ENCODE results near the gene SURF1. TPM values are rescaled to one million over a fixed set of nuclear protein-coding genes. Genes with fewer than 3 reads are reported as not detected.

SURF1 gene
- total RNA-seq, 1 donor from 2014 or later = 44.5 TPM

DNA sequence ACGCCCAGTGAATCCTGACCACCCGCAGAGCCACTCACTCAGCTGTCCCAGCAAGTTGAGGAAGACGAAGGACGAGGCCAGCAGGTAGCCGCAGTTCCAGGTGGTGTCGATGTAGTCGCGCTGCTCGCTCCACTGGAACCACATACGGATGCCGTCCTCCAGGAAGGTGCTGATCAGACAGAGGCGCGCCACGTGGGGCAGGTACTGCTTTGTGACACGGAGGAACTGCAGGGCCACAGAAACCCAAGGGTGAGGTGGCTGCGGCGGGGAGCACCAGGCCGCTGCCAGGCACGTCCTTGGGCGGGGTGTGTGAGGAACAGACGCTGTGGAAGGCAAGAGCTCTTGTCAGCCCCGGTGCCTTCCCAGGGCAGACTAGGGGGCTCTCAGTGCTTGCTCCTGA, 10.9 kb upstream of the SURF1 start:
- Histone ChIP-seq H3K27me3 (ENCODE audit: control insufficient read depth, insufficient read depth, low read length) (no peaks in the 10 kb centered on the region), H3K36me3 (ENCODE audit: control insufficient read depth, insufficient read depth, low read length) (peaks cover 34% of the 10 kb centered on the region), H3K4me3 (ENCODE audit: low read depth, low read length) (no peak overlapping the region)
- no peak for FAIRE-seq
- no peak for DNase-seq (ENCODE audit: low read depth)
- TF ChIP-seq CTCF (IDR thresholded peaks at IDR 0.05; ENCODE audit: insufficient read depth, low read length, severe bottlenecking) = no peak

GRCh38 chr9:133366435-133366834, 10.1 kb upstream of the SURF1 start:
- H3K4me3 ChIP-seq (ENCODE audit: low read depth, low read length) = no peak overlapping the region
- DNase-seq (ENCODE audit: low read depth) (no peak), FAIRE-seq (no peak)
- H3K27me3 ChIP-seq (ENCODE audit: control insufficient read depth, insufficient read depth, low read length) = no peaks in the 10 kb centered on the region
- peaks cover 34% of the 10 kb centered on the region for H3K36me3 ChIP-seq (ENCODE audit: control insufficient read depth, insufficient read depth, low read length)
- TF ChIP-seq CTCF (IDR thresholded peaks at IDR 0.05; ENCODE audit: insufficient read depth, low read length, severe bottlenecking) = no peak

DNA sequence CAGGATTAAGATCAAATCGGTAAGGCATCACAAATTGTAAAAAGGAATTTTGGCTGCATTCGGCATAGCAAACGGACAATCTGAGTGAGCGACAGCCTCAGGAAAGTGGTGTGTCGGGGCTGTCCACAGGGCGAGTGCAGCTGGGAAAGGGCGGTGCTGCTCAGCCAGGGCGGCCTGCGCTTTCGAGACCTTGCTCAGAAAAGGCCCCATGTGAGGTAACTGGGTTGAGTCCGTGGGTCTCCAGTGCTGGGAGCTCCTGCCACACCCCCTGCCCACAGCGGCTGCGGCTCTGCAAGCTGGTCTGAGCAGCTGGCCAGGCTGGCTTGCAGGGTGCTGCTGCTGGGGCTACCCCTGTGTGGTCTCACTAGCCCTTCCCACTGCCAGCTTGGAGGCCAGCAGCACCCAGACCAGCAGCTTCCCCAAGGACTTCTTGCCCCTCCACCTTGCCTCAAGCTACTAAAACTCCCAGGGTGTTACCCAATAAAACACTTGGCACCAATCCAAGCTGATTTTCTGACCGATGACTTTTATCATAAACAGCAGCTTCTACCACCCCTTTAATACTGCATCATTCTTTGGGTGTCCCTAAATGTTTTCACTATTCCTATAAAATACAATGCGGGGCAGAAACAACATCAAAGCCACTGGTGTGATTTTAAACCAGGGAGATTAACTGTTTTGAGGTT, 6.2 kb upstream of the SURF1 start:
- FAIRE-seq (no peak), DNase-seq (ENCODE audit: low read depth) (no peak)
- Histone ChIP-seq H3K4me3 (ENCODE audit: low read depth, low read length) (no peak overlapping the region), H3K27me3 (ENCODE audit: control insufficient read depth, insufficient read depth, low read length) (no peaks in the 10 kb centered on the region), H3K36me3 (ENCODE audit: control insufficient read depth, insufficient read depth, low read length) (peaks cover 32% of the 10 kb centered on the region)
- no peak for TF ChIP-seq CTCF (IDR thresholded peaks at IDR 0.05; ENCODE audit: insufficient read depth, low read length, severe bottlenecking)

DNA sequence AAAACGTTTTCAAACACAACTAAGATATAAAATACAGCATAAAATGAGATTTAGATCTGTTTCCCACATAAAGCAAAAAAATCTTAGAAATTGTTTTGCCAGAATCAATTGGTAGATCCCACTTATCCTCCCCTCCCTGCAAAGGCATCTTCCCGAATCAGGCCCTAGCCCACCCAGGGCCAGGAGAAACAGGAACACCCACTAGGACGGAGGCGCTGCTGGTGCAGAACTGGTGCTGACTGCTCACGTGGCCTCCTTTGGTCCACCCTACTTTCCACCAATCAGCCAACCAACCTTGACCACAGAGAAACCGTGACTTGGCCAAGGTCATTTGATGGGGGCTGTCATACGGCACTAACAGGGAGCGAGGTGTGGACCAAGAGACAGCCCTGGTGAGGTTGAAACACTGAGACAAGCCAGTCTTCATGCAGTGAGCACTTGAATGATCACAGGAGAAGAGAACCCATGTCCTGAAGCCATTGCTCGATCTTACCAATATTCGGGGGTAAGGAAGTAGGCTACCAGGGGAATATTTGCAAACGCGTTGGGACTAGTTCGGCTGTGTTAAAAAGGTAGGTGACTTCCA, 5.3 kb upstream of the SURF1 start:
- TF ChIP-seq CTCF (IDR thresholded peaks at IDR 0.05; ENCODE audit: insufficient read depth, low read length, severe bottlenecking) = no peak
- no peak for DNase-seq (ENCODE audit: low read depth)
- no peak overlapping the region for H3K4me3 ChIP-seq (ENCODE audit: low read depth, low read length)
- H3K27me3 ChIP-seq (ENCODE audit: control insufficient read depth, insufficient read depth, low read length) = no peaks in the 10 kb centered on the region
- FAIRE-seq = peak; percentile 58
- peaks cover 24% of the 10 kb centered on the region for H3K36me3 ChIP-seq (ENCODE audit: control insufficient read depth, insufficient read depth, low read length)

DNA sequence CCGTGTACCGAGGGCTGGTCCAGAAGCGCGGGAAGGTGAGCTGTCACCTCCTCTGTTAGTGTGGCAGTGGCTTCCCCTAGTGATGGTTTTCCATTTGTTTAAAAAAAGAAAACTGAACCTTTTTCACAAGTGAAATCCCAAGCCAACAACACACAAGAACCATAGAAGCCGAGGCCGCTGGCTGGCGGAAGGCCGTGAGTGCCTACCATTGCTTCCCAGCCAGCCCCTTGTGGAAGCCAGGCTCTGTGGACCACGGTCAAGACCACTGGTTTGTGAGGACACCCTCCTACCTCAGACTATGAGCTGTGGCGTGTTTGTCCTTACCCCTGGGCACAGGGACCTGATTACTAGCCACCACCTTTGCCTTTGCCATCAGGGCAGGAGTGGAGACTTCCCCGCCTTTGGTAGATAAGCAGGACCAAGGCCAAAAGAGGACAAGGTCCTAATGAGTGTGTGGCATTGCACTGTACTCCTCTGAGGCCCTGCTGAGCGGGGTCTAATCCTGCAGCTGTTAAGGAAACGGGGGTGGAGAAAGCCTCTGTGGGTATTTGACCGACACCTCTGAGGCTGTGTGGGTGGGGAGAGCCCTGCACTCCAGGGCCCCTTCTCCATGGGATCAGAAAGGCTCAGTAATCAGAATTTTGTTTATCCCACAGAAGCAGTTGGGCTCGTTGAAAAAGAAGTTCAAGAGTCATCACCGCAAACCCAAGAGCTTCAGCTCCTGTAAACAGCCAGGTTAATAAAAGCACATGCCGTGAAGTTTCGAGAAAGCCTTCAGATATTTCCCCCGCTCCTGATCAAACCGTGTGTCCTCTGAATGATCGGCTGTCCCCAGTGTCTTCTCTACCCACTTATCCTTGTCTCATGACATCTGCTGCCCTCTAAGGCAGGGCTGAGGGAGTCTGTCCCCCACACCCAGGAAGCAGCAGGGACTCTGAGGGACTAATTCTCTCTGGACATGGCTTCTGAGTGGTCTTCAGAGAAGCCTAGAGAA, 4.4 kb upstream of the SURF1 start:
- FAIRE-seq (peak; percentile 60), DNase-seq (ENCODE audit: low read depth) (no peak)
- TF ChIP-seq CTCF (IDR thresholded peaks at IDR 0.05; ENCODE audit: insufficient read depth, low read length, severe bottlenecking) = no peak
- Histone ChIP-seq H3K4me3 (ENCODE audit: low read depth, low read length) (no peak overlapping the region), H3K36me3 (ENCODE audit: control insufficient read depth, insufficient read depth, low read length) (peaks cover 22% of the 10 kb centered on the region), H3K27me3 (ENCODE audit: control insufficient read depth, insufficient read depth, low read length) (no peaks in the 10 kb centered on the region)

Measured in bronchial epithelial cell (primary cell).